Liver (tissue), 3 donors: ENCODE data around the gene CRIP1.

ENCODE experiments used
- ATF3 ChIP-seq: IDR thresholded peaks from 2 replicates; pipeline ENCODE4 v1.6.1; 2016; ENCODE audit warnings: antibody characterized with exemption
- EGR1 ChIP-seq, 2 donors: IDR thresholded peaks; 2 replicates each; pipeline ENCODE4 v1.6.1; 2016 to 2018; ENCODE audit warnings: antibody characterized with exemption in 2 of 2, low read depth in 2 of 2
- FOXA1 ChIP-seq: IDR thresholded peaks from 2 replicates; pipeline ENCODE4 v1.6.1; 2016; ENCODE audit warnings: antibody characterized with exemption
- GABPA ChIP-seq, 2 donors: IDR thresholded peaks in 1 of 2; conservative IDR thresholded peaks in 1 of 2; 2 replicates each; pipeline ENCODE4 v1.6.1; 2016; ENCODE audit warnings: antibody characterized with exemption in 2 of 2, mild to moderate bottlenecking in 1 of 2, moderate library complexity in 1 of 2
- JUND ChIP-seq, 2 donors: IDR thresholded peaks; 2 replicates each; pipeline ENCODE4 v1.6.1; 2016; ENCODE audit warnings: antibody characterized with exemption in 2 of 2
- MAX ChIP-seq: IDR thresholded peaks from 2 replicates; pipeline ENCODE4 v1.6.1; 2016; ENCODE audit warnings: antibody characterized with exemption
- RAD21 ChIP-seq, 2 donors: IDR thresholded peaks; 2 replicates each; pipeline ENCODE4 v1.6.1; 2016; ENCODE audit warnings: antibody characterized with exemption in 2 of 2, mild to moderate bottlenecking in 2 of 2
- RXRA ChIP-seq, 2 donors: IDR thresholded peaks; 2 replicates each; pipeline ENCODE4 v1.6.1; 2017 to 2018; ENCODE audit warnings: antibody characterized with exemption in 2 of 2, mild to moderate bottlenecking in 1 of 2
- SP1 ChIP-seq: IDR thresholded peaks from 2 replicates; pipeline ENCODE4 v1.6.1; 2018; ENCODE audit warnings: antibody characterized with exemption, mild to moderate bottlenecking
- YY1 ChIP-seq: IDR thresholded peaks from 2 replicates; pipeline ENCODE4 v1.6.1; 2016; ENCODE audit warnings: antibody characterized with exemption, mild to moderate bottlenecking
- TF ChIP-seq, protein P1 (sequence below): fragments of 150-350 bp; IDR thresholded peaks from 2 replicates; pipeline ENCODE4 v1.5.1; 2017; ENCODE audit warnings: improper control_type of control experiment, low read depth, low read length; ENCODE audit not compliant: missing input control
- TF ChIP-seq, protein P2 (sequence below): IDR thresholded peaks from 2 replicates; pipeline ENCODE4 v1.6.1; 2016; ENCODE audit warnings: antibody characterized with exemption
- TF ChIP-seq, protein P3 (sequence below): IDR thresholded peaks from 2 replicates; pipeline ENCODE4 v1.6.1; 2016; ENCODE audit warnings: antibody characterized with exemption, mild to moderate bottlenecking
- donor health status: healthy.
- donor health status: healthy.

DNA sequence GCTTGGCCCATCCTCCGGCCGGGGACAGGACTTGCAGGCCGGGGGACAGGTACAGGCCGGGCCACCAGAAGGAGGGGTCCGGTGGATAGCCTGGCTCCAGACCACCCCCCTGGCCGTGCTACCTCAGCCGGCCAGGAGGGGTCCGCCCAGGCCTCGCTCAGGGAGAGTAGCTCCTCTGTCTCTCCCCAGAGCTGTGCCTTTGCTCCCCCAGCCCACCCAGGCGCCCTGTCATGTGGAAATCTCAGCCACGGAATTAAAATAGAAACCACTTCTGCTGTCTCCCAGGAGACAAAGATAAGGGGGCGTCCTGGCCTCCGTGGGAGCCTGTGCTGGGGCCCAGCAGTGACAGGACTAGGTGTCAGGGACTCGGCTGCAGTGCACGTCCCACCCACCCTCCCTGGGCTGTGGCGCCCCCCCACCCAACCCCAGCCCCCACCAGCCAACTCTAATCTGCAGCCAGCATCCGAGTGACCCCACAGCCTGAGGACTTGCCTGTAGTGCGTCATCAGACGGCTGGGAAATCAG is 15.3 kb upstream of the CRIP1 start:
- TF ChIP-seq JUND (IDR thresholded peaks at IDR 0.05), result no peak
- TF ChIP-seq, protein P1, sequence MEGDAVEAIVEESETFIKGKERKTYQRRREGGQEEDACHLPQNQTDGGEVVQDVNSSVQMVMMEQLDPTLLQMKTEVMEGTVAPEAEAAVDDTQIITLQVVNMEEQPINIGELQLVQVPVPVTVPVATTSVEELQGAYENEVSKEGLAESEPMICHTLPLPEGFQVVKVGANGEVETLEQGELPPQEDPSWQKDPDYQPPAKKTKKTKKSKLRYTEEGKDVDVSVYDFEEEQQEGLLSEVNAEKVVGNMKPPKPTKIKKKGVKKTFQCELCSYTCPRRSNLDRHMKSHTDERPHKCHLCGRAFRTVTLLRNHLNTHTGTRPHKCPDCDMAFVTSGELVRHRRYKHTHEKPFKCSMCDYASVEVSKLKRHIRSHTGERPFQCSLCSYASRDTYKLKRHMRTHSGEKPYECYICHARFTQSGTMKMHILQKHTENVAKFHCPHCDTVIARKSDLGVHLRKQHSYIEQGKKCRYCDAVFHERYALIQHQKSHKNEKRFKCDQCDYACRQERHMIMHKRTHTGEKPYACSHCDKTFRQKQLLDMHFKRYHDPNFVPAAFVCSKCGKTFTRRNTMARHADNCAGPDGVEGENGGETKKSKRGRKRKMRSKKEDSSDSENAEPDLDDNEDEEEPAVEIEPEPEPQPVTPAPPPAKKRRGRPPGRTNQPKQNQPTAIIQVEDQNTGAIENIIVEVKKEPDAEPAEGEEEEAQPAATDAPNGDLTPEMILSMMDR, result no peak
- no peak for TF ChIP-seq EGR1 (IDR thresholded peaks at IDR 0.05; ENCODE audit: low read depth in 2 of 2)
- no peak for TF ChIP-seq MAX
- TF ChIP-seq, protein P2, sequence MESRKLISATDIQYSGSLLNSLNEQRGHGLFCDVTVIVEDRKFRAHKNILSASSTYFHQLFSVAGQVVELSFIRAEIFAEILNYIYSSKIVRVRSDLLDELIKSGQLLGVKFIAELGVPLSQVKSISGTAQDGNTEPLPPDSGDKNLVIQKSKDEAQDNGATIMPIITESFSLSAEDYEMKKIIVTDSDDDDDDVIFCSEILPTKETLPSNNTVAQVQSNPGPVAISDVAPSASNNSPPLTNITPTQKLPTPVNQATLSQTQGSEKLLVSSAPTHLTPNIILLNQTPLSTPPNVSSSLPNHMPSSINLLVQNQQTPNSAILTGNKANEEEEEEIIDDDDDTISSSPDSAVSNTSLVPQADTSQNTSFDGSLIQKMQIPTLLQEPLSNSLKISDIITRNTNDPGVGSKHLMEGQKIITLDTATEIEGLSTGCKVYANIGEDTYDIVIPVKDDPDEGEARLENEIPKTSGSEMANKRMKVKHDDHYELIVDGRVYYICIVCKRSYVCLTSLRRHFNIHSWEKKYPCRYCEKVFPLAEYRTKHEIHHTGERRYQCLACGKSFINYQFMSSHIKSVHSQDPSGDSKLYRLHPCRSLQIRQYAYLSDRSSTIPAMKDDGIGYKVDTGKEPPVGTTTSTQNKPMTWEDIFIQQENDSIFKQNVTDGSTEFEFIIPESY, result no peak
- TF ChIP-seq, protein P3, sequence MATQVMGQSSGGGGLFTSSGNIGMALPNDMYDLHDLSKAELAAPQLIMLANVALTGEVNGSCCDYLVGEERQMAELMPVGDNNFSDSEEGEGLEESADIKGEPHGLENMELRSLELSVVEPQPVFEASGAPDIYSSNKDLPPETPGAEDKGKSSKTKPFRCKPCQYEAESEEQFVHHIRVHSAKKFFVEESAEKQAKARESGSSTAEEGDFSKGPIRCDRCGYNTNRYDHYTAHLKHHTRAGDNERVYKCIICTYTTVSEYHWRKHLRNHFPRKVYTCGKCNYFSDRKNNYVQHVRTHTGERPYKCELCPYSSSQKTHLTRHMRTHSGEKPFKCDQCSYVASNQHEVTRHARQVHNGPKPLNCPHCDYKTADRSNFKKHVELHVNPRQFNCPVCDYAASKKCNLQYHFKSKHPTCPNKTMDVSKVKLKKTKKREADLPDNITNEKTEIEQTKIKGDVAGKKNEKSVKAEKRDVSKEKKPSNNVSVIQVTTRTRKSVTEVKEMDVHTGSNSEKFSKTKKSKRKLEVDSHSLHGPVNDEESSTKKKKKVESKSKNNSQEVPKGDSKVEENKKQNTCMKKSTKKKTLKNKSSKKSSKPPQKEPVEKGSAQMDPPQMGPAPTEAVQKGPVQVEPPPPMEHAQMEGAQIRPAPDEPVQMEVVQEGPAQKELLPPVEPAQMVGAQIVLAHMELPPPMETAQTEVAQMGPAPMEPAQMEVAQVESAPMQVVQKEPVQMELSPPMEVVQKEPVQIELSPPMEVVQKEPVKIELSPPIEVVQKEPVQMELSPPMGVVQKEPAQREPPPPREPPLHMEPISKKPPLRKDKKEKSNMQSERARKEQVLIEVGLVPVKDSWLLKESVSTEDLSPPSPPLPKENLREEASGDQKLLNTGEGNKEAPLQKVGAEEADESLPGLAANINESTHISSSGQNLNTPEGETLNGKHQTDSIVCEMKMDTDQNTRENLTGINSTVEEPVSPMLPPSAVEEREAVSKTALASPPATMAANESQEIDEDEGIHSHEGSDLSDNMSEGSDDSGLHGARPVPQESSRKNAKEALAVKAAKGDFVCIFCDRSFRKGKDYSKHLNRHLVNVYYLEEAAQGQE, result no peak
- TF ChIP-seq RXRA (IDR thresholded peaks at IDR 0.05), result no peak
- TF ChIP-seq ATF3, result no peak
- TF ChIP-seq FOXA1, result no peak
- TF ChIP-seq YY1, result no peak
- TF ChIP-seq RAD21 (IDR thresholded peaks at IDR 0.05), result no peak
- TF ChIP-seq SP1, result no peak
- no peak for TF ChIP-seq GABPA (IDR thresholded peaks at IDR 0.05 in 1 of 2, conservative IDR thresholded peaks at IDR 0.05 in 1 of 2)
